ENCODE results near the gene REST. TPM values are rescaled to one million over a fixed set of nuclear protein-coding genes. Genes with fewer than 3 reads are reported as not detected.

REST gene
- total RNA-seq, 1 donor from 2014 or later, result 24.6 TPM

DNA sequence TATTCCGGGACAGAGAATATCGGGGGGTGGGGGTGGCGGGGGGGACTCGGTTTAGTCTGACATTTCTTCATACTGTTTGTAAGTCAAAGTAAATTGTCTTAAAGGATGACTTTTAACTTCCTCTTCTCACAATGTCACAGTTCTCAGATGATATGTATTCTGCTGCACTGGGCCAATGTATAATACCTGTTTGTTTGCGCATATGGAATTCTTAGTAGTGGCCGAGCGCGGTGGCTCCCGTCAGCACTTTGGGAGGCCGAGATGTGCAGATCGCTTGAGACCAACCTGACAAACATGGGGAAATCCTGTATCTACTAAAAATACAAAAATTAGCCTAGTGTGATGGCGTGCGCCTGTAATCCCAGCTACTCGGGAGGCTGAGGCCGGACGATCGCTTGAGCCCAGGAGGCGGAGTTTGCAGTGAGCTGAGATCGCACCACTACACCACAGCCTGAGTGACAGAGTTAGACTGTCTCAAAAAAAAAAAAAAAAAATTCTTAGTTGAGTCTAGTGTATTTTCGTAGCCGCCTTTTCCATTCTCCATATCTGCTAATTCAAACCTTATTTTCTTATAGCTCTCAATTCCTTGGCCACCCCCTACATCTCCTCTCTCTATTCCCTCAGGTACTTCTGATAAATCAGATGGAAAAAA, 71.8 kb downstream of the REST start:
- Histone ChIP-seq H3K9me3 (no peaks in the 10 kb centered on the region), H3K36me3 (peaks cover 0 to 2% of the 10 kb centered on the region in 2 donors), H3K27ac (peak overlapping the region; percentile 91), H3K27me3 (no peaks in the 10 kb centered on the region), H3K4me3 (peak overlapping the region; percentile 75 to 82), H3K4me1 (peaks cover 74% of the 10 kb centered on the region)
- TF ChIP-seq POLR2AphosphoS5 (IDR thresholded peaks at IDR 0.05; ENCODE audit: insufficient read depth in 1 of 2, low read depth in 1 of 2) (no peak), POLR2A (IDR thresholded peaks at IDR 0.05) (no peak)
- TF ChIP-seq, protein P1, sequence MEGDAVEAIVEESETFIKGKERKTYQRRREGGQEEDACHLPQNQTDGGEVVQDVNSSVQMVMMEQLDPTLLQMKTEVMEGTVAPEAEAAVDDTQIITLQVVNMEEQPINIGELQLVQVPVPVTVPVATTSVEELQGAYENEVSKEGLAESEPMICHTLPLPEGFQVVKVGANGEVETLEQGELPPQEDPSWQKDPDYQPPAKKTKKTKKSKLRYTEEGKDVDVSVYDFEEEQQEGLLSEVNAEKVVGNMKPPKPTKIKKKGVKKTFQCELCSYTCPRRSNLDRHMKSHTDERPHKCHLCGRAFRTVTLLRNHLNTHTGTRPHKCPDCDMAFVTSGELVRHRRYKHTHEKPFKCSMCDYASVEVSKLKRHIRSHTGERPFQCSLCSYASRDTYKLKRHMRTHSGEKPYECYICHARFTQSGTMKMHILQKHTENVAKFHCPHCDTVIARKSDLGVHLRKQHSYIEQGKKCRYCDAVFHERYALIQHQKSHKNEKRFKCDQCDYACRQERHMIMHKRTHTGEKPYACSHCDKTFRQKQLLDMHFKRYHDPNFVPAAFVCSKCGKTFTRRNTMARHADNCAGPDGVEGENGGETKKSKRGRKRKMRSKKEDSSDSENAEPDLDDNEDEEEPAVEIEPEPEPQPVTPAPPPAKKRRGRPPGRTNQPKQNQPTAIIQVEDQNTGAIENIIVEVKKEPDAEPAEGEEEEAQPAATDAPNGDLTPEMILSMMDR (IDR thresholded peaks at IDR 0.05), result no peak
- intact Hi-C loops (cut with DNase I), result loop anchor here (5.0 kb wide), 1 partner anchor 72 kb away; the partner anchor contains the start of gene REST
- DNase-seq (ENCODE audit: extremely low spot score in 2 of 2), result peak in 1 of 2 donors; percentile 44

DNA sequence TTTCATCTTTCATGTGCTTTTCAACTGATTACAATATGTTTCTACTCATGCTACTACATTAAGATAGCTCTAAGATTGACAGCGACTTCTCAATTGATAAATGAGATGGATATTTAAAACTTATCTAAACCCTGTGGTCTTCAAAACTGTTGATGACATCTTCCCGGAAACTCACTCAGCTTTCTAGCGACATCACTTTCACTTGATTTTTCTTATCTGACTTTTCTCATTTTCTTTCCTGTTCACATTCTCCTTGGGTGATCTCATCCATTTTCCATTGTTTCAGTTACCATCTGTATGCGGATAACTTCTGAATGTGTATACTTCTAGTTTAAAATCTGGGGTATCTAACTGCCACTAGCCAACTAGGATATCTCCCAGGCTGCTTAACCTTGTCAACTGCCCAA, 74.1 kb downstream of the REST start:
- Histone ChIP-seq H3K4me1 (peaks cover 52% of the 10 kb centered on the region), H3K27ac (no peak overlapping the region), H3K36me3 (peaks cover 0 to 6% of the 10 kb centered on the region in 2 donors), H3K9me3 (no peaks in the 10 kb centered on the region), H3K27me3 (no peaks in the 10 kb centered on the region), H3K4me3 (no peak overlapping the region)
- intact Hi-C loops (cut with DNase I), result no loop called here
- no peak for TF ChIP-seq POLR2A (IDR thresholded peaks at IDR 0.05)
- TF ChIP-seq POLR2AphosphoS5 (IDR thresholded peaks at IDR 0.05; ENCODE audit: insufficient read depth in 1 of 2, low read depth in 1 of 2), result no peak
- TF ChIP-seq, protein P1 (IDR thresholded peaks at IDR 0.05), result no peak
- no peak for DNase-seq (ENCODE audit: extremely low spot score in 2 of 2)

DNA sequence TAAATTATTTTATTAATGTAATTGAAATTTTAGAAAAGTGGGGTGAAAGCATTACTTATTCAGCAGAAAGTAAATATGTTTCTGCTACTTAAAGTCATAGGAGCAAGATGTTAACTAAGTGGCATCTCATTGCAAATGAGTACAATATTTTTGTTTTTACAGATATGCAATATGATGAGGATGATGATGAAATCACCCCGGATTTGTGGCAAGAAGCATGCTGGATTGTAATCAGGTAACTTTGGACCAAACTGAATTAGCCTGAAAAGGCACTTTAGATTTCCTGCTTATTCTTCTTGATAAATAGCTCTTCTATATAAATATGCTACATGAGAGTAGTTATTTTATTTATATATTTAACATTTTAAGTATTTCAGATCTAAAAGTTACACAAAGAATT, 78.5 kb downstream of the REST start:
- Histone ChIP-seq H3K9me3 (no peaks in the 10 kb centered on the region), H3K4me1 (peaks cover 30% of the 10 kb centered on the region), H3K27ac (no peak overlapping the region), H3K27me3 (no peaks in the 10 kb centered on the region), H3K36me3 (peaks cover 0 to 36% of the 10 kb centered on the region in 2 donors), H3K4me3 (no peak overlapping the region)
- intact Hi-C loops (cut with DNase I), result no loop called here
- TF ChIP-seq, protein P1 (IDR thresholded peaks at IDR 0.05), result no peak
- TF ChIP-seq POLR2A (IDR thresholded peaks at IDR 0.05), result no peak
- no peak for TF ChIP-seq POLR2AphosphoS5 (IDR thresholded peaks at IDR 0.05; ENCODE audit: insufficient read depth in 1 of 2, low read depth in 1 of 2)
- no peak for DNase-seq (ENCODE audit: extremely low spot score in 2 of 2)

DNA sequence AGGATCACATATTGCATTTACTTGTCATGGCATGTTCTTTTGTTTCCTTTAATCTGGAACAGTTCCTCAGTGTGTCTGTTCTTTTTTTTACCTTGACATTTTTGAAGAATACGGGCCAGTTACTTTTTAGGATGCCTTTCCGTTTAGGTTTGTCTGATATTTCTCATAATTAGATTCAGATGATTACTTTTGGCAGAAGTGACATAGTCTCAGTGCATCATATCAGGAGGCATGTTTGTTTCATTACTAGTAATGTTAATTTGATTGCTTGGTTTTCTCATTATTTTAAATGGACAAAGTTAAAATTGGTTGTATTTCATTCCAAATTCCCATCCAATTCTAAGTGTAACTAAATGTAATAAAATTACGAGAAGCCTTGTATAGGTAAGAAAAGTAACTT, 79.3 kb downstream of the REST start:
- DNase-seq (ENCODE audit: extremely low spot score in 2 of 2), result no peak
- TF ChIP-seq POLR2A (IDR thresholded peaks at IDR 0.05) (no peak), POLR2AphosphoS5 (IDR thresholded peaks at IDR 0.05; ENCODE audit: insufficient read depth in 1 of 2, low read depth in 1 of 2) (no peak)
- TF ChIP-seq, protein P1 (IDR thresholded peaks at IDR 0.05), result no peak
- H3K27ac ChIP-seq, result no peak overlapping the region
- H3K36me3 ChIP-seq, result peaks cover 0 to 37% of the 10 kb centered on the region in 2 donors
- H3K4me3 ChIP-seq, result no peak overlapping the region
- intact Hi-C loops (cut with DNase I), result no loop called here
- H3K4me1 ChIP-seq, result peaks cover 22% of the 10 kb centered on the region
- no peaks in the 10 kb centered on the region for H3K27me3 ChIP-seq
- no peaks in the 10 kb centered on the region for H3K9me3 ChIP-seq

Data from vagina (tissue), 2 donors.